RCC 7860 (cell line): ENCODE data around the gene IZUMO4.
A peak's percentile ranks its signal among the peaks of the same experiment; 100 is the strongest.

ENCODE experiments used
- DNase-seq: peaks from one replicate; pipeline ENCODE4 v3.0.0-alpha.2; 2015; ENCODE audit warnings: low spot score
- FAIRE-seq: peaks from 2 replicates; lab custom pipeline; 2012; peaks lifted over from hg19 to GRCh38; lab: Jason Lieb, UNC

IZUMO4 gene

DNA sequence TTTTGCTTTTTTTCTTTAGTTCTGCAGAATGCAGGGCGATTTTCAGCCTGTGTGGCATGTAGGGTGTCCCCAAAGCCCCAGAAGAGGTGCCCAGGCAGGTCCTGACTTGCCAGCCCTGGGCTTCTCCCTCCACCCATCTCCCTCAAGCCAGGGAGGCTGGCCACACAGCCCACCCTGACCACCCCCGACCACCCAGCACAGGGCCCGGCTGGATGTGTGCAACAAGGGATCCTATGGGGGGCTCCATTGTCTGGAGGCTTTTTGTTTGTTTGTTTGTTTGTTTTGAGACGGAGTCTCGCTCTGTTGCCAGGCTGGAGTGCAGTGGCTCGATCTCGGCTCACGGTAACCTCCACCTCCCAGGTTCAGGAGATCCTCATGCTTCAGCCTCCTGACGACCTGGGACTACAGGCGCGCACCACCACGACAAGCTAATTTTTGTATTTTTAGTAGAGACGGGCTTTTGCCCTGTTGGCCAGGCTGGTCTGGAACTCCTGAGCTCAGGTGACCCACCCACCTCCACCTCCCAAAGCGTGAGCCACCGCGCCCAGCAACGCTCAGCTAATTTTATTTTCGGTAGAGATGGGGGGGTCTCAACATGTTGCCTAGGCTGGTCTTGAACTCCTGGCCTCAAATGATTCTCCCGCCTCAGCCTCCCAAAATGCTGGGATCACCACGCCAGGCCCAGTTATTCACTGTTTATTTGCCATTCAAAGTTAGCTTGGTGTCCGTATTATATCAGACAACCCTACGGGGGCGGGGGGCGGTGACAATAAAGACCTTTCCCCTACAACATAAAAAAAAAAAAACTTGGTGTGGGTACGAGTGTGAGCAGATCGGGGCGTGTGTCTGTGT lies 37.9 kb upstream of the IZUMO4 start:
- DNase-seq = no peak
- no peak for FAIRE-seq

GRCh38 chr19:2059422-2060201 lies 37.1 kb upstream of the IZUMO4 start:
- FAIRE-seq (peak; percentile 80), DNase-seq (peak; percentile 94)

- DNase-seq (peak; percentile 83), FAIRE-seq (peak; percentile 58)
Observed at GRCh38 chr19:2060884-2061494, 35.7 kb upstream of the IZUMO4 start.

DNA sequence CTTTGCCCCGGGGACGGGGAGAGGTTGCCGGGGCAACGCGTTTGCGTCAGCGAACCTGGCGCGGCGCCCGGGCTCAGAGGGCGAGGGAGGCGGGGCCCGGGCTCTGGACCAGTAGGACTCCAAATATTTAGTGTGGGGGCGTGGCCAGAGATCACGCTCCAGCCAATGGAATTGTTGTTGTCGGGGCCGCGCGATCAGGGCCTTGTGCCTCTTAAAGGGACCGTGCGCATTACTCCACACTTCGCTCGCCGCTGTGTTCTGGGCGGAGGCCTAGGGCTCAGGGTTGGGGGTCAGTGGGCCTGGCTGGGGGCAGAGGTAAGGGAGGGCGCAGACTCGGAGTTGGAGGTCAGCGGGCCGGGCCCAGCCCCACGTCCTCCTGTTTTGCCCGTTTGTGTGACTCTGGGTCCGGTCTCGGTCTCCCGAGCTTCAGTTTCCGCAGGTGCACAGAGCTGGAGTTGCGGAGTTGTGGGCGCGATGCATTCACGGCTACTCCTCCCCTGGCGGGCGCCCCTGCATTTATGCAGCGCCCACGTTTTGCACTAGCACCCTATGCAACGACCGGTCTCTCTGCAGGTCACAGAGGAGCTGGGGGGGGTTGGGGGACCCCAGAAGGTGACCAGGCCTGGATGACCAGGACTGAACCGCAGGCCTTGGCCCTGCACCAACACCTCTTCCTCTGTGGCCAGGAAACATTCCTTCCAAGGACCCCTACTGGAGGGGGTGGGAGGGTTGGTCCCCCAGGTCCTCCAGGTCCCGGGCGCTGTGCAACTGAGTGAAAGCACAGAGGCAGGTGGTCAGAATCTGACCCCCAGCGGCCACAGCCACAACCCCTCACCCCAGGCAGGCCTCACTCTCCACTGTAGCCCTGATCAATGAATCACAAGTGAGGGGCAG lies 35.0 kb upstream of the IZUMO4 start:
- DNase-seq (peak; percentile 96), FAIRE-seq (peak; percentile 82)

GRCh38 chr19:2062389-2062729 lies 34.4 kb upstream of the IZUMO4 start:
- FAIRE-seq = no peak

DNA sequence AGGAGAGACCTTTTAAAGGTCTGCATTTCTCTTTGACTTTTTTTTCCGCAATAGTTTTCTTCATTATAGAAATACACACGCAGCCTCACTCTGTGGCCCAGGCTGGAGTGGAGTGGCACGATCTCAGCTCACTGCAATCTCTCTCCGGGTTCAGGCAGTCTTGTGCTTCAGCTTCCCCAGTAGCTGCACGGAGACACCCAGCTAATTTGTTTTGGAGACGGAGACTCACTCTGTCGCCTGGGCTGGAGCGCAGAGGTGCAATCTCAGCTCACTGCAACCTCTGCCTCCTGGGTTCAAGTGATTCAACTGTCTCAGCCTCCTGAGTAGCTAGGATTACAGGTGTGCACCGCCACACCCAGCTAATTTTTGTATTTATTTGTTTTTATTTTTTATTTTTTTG lies 33.9 kb upstream of the IZUMO4 start:
- DNase-seq (no peak), FAIRE-seq (no peak)

More at GRCh38 chr19:2062389-2062729, 34.4 kb upstream of the IZUMO4 start:
- no peak for DNase-seq

DNA sequence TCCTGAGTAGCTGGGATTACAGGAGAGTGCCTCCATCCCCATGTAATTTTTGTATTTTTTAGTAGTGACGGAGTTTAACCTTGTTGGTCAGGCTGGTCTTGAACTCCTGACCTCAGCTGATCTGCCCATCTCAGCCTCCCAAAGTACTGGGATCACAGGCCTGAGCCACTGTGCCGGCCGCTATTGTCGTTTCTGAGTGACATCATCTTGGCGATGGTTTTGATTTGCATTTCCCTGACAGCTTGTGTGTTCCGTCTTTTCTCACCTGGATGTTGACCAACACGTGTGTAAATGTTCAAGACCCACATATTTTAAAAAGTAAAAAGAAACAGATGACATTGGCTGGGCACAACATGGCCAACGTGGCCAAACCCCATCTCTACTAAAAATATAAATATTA lies 32.9 kb upstream of the IZUMO4 start:
- FAIRE-seq (no peak), DNase-seq (no peak)

DNA sequence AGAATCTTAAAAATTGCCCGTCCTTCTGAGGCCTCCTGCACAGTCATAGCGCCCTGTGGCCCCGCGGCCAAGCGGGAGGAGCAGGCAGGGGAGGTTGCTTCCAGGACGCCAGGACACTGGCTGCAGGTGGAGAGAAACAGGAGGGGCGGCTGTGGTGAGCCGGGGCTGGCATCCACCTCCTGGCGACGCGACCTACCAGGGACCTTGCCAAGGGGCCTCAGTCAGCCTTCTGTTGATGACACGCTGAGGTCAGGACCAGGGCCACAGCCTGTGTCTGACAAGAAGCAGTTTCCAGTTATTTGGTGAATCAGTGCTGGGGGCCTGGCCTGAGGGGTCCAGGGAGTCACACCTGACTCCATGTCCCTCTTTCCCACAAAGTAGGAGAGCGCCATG lies 32.3 kb upstream of the IZUMO4 start:
- DNase-seq (no peak), FAIRE-seq (no peak)

- DNase-seq = no peak
Observed at GRCh38 chr19:2064788-2065524, 31.8 kb upstream of the IZUMO4 start.

DNA sequence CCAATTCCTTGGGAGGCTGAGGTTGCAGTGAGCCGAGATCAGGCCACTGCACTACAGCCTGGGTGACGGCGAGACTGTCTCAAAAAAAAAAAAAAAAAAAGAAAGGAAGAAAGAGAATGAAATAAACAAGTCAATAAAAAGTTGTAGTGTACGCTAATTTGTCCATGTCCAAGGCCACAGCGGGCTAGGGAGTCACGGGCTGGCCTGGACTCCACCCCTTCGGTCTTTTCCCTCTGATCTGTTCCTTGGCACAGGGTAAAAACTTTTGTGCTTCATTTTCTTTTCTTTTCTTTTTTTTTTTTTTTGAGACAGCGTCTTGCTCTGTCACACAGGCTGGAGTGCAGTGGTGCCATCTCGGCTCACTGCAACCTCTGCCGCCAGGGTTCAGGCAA lies 26.3 kb upstream of the IZUMO4 start:
- FAIRE-seq (no peak), DNase-seq (no peak)

More at GRCh38 chr19:2064788-2065524, 31.8 kb upstream of the IZUMO4 start:
- FAIRE-seq = no peak

DNA sequence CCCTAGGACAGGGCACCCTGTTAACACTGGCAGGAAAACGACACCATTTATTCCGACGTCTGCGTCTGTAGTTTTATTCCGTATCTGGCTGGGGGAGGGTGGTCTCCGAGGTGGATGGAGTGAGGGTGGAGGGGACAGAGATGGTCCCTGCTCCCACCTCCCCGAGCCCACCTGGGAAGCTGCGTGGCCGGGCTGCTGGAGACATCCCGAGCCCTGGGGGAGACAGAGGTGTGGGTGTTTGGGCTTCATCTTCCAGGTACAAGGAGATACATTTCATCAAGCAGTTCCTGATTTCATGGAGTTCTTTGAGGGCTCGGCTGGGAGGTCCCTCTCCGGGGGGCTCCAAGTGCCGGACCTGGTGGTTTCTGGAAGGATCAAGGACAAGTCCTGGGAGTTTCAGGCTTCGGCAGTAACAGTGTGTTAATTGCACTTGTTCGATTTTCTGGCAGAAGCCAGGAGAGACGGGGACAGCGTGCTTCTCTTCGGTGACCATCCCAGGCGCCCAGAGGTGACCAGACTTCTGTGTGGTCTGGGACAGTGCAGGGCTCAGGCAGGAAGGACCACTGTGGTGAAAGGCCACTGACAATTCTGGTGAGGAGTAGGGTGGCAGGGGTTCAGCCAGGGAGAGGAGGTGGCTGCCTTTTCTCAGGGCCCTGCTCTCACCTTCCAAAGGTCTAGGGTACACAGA lies 25.6 kb upstream of the IZUMO4 start:
- DNase-seq (no peak), FAIRE-seq (no peak)

GRCh38 chr19:2072757-2073551 lies 23.8 kb upstream of the IZUMO4 start:
- DNase-seq (no peak), FAIRE-seq (no peak)

GRCh38 chr19:2076526-2076944 lies 20.2 kb upstream of the IZUMO4 start:
- no peak for FAIRE-seq
- DNase-seq = no peak

GRCh38 chr19:2077398-2077797 lies 19.3 kb upstream of the IZUMO4 start:
- DNase-seq (no peak), FAIRE-seq (no peak)

GRCh38 chr19:2077833-2078619 lies 18.7 kb upstream of the IZUMO4 start:
- DNase-seq (no peak), FAIRE-seq (no peak)

- DNase-seq (no peak), FAIRE-seq (no peak)
Observed at GRCh38 chr19:2079076-2079864, 17.4 kb upstream of the IZUMO4 start.

DNA sequence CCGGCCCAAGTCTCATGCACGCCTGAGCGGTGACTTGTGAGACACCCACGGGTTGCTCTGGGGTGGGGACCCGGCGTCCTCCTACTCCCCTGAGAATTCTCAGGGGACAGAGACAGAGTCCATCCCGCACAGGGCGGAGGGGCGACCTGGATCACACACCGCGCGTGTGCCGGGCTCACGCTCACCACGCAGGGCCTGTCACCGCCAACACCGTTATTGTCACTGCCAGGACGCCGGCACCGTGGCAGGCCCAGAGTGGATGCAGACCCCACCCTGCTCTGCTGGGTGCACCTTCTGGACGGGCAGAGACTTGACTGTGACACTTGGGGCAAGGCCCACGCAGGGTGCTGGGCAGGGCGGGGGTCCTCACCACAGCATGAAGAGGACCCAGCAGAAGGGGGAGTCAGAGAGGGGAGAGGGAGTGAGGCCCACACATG lies 16.8 kb upstream of the IZUMO4 start:
- no peak for FAIRE-seq
- no peak for DNase-seq
